Ishikawa (cell line): ENCODE measurements around the gene TBX2.

Source experiments
- CEBPB ChIP-seq: IDR thresholded peaks from 2 replicates; pipeline ENCODE4 v1.6.1; 2012
- CREB1 ChIP-seq: IDR thresholded peaks from 2 replicates; pipeline ENCODE4 v1.6.1; 2012; ENCODE audit warnings: low read depth
- EGR1 ChIP-seq: IDR thresholded peaks from 2 replicates; pipeline ENCODE4 v1.6.1; 2012
- EP300 ChIP-seq: IDR thresholded peaks from 2 replicates; pipeline ENCODE4 v1.6.1; 2012; ENCODE audit warnings: borderline replicate concordance
- FOXM1 ChIP-seq: IDR thresholded peaks from 2 replicates; pipeline ENCODE4 v1.6.1; 2012; ENCODE audit warnings: low read depth, borderline replicate concordance
- NFIC ChIP-seq: IDR thresholded peaks from 2 replicates; pipeline ENCODE4 v1.6.1; 2012
- RAD21 ChIP-seq: IDR thresholded peaks from 2 replicates; pipeline ENCODE4 v1.6.1; 2012; ENCODE audit warnings: low read depth
- TAF1 ChIP-seq: IDR thresholded peaks from 2 replicates; pipeline ENCODE4 v1.6.1; 2012; ENCODE audit warnings: low read depth, mild to moderate bottlenecking
- TCF12 ChIP-seq: IDR thresholded peaks from 2 replicates; pipeline ENCODE4 v1.6.1; 2012; ENCODE audit warnings: low read depth
- TEAD4 ChIP-seq: IDR thresholded peaks from 2 replicates; pipeline ENCODE4 v1.6.1; 2012
- YY1 ChIP-seq: IDR thresholded peaks from 2 replicates; pipeline ENCODE4 v1.6.1; 2012; ENCODE audit warnings: low read depth
- ZBTB7A ChIP-seq: IDR thresholded peaks from 2 replicates; pipeline ENCODE4 v1.6.1; 2012; ENCODE audit warnings: low read depth
- TF ChIP-seq, protein P1 (sequence below): IDR thresholded peaks from 2 replicates; pipeline ENCODE4 v1.6.1; 2012; ENCODE audit warnings: low read depth, mild to moderate bottlenecking
- TF ChIP-seq, protein P2 (sequence below): IDR thresholded peaks from 2 replicates; pipeline ENCODE4 v1.6.1; 2012
- TF ChIP-seq, protein P3 (sequence below): IDR thresholded peaks from 2 replicates; pipeline ENCODE4 v1.6.1; 2012

The TBX2 gene

DNA sequence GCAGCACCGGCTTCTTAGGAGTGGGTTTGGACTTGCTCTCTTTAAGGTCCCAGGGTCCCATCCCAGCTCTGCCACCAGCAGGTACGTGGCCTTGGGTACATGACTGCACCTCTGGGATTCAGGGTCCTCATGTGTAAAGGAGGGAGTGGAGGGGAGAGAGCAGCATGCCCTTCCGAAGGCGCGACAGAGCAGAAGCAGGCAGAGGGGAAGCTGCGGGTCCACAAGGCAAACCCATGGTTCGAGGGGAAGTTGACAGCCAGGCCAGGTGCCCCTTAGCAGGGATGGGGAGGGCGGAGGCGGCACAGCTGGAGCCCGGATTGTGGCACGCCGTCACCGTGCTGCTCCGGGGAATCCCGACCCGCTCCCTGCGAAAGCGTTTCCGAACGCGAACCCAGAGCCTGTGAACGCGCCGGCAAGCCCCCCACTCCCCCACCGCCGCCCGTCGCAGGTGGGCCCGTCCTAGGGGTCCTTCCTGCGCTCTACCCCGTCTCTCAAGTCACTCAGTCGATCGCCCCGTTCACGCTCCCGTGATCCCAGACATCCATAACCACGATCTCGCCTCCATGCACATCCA, 4.1 kb upstream of the TBX2 start:
- TF ChIP-seq CEBPB (no peak), RAD21 (no peak), ZBTB7A (no peak), YY1 (no peak), FOXM1 (no peak), CREB1 (no peak), TAF1 (no peak), TEAD4 (no peak), EP300 (no peak), TCF12 (no peak), NFIC (no peak), EGR1 (no peak)
- TF ChIP-seq, protein P1, sequence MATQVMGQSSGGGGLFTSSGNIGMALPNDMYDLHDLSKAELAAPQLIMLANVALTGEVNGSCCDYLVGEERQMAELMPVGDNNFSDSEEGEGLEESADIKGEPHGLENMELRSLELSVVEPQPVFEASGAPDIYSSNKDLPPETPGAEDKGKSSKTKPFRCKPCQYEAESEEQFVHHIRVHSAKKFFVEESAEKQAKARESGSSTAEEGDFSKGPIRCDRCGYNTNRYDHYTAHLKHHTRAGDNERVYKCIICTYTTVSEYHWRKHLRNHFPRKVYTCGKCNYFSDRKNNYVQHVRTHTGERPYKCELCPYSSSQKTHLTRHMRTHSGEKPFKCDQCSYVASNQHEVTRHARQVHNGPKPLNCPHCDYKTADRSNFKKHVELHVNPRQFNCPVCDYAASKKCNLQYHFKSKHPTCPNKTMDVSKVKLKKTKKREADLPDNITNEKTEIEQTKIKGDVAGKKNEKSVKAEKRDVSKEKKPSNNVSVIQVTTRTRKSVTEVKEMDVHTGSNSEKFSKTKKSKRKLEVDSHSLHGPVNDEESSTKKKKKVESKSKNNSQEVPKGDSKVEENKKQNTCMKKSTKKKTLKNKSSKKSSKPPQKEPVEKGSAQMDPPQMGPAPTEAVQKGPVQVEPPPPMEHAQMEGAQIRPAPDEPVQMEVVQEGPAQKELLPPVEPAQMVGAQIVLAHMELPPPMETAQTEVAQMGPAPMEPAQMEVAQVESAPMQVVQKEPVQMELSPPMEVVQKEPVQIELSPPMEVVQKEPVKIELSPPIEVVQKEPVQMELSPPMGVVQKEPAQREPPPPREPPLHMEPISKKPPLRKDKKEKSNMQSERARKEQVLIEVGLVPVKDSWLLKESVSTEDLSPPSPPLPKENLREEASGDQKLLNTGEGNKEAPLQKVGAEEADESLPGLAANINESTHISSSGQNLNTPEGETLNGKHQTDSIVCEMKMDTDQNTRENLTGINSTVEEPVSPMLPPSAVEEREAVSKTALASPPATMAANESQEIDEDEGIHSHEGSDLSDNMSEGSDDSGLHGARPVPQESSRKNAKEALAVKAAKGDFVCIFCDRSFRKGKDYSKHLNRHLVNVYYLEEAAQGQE: no peak
- TF ChIP-seq, protein P2, sequence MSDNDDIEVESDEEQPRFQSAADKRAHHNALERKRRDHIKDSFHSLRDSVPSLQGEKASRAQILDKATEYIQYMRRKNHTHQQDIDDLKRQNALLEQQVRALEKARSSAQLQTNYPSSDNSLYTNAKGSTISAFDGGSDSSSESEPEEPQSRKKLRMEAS: no peak
- TF ChIP-seq, protein P3, sequence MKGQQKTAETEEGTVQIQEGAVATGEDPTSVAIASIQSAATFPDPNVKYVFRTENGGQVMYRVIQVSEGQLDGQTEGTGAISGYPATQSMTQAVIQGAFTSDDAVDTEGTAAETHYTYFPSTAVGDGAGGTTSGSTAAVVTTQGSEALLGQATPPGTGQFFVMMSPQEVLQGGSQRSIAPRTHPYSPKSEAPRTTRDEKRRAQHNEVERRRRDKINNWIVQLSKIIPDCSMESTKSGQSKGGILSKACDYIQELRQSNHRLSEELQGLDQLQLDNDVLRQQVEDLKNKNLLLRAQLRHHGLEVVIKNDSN: no peak

DNA sequence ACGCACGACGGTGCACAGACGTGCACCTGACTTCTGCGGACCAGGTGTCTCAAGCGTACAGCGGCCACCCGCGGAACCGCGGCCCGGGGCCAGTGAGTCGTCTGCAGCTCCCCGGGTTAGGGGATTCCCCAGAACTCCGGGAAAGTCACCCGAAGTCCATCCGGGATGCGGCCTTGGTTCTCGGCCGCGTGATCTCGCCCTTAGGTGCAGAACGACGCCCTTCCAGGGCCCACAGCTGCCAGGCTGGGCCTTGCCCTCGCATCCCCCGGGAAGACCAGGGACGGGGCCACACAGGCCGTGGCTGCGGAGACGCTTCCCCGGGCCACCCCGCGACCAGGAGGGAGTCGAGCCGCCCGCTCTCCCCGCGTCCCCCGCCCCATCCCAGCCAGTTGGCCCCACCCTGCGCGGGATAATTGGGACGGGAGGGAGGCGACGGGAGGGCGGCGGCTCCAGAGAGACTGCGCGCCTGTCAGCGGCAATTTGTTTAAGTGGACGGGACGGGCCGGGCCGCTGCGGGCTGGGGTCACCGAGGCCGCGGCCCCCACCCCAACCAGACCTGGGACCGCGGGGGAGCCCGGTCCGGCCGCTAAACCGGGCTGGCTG, 3.6 kb upstream of the TBX2 start:
- TF ChIP-seq, protein P2: no peak
- TF ChIP-seq TCF12 (no peak), NFIC (no peak), YY1 (no peak), CEBPB (no peak), TEAD4 (no peak), TAF1 (no peak), ZBTB7A (no peak), EP300 (no peak), RAD21 (no peak), FOXM1 (no peak), EGR1 (no peak), CREB1 (no peak)
- TF ChIP-seq, protein P1: no peak
- TF ChIP-seq, protein P3: no peak

DNA sequence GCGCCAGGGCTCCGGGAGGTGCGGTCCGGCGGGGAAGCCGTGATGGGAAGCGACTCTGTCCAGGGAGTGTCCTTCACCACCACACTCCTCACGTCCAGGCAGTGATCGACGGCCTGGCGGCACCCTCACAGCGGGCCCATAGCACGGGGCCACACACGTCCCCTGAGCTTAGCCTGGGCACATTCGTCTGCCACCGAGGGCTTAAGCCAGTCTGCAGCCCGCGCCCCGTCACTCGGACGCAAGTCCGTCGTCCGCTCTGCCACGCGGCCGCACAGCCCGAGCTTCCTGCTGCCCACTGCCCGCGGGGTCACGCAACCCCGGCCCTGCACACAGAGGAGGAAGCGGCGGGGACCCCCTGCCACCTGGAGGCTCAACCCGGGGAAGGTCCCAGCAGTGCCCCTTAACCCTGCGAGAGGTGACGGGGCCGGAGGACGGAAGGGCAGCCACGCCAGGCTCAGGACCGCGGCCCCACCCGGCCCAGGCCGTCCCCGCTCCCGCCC, 3.0 kb upstream of the TBX2 start:
- TF ChIP-seq EP300 (no peak), TAF1 (no peak), RAD21 (no peak), TCF12 (no peak), EGR1 (no peak), TEAD4 (no peak), CREB1 (no peak), YY1 (no peak)
- TF ChIP-seq, protein P3: no peak
- TF ChIP-seq, protein P2: no peak
- TF ChIP-seq, protein P1: no peak
